Activated T-cell treated with anti-CD3 and anti-CD28 coated beads, Interleukin-2, amount 50 U/mL, for 1 hour (primary cell): ENCODE data around the gene MED25.
"Not testable (repeated sequence)": the region's sequence is repeated elsewhere in the genome, so short reads cannot be mapped to it uniquely, and the experiment has no call there.

Source experiments
- DNase-seq: peaks from one replicate; pipeline ENCODE4 v3.0.0-alpha.2; 2020

The MED25 gene

DNA sequence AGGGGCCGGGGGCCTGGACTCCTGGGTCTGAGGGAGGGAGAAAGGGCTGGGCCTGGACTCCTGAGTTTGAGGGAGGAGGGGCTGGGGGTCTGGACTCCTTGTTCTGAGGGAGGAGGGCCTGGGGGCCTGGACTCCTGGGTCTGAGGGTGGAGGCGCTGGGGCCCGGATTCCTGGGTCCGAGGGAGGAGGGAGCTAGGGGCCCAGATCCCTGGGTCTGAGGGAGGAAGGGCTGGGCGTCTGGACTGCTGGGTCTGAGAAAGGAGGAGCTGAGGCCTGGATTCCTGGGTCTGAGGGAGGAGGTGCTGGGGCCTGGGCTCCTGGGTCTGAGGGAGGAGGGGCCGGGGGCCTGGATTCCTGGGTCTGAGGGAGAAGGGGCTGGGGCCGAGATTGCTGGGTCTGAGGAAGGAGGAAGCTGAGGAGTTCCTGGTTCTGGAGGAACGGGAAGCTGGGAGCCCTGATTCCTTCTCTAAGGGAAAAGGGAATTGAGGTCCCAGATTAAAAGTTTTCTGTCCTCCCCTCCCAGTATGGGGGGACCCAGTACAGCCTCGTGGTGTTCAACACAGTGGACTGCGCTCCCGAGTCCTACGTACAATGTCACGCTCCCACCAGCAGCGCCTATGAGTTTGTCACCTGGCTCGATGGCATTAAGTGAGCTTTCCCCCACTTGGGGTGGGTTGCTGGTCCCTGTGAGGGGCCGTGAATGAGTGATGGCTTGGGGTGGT, 721 bp downstream of the MED25 start:
- DNase-seq: no peak

DNA sequence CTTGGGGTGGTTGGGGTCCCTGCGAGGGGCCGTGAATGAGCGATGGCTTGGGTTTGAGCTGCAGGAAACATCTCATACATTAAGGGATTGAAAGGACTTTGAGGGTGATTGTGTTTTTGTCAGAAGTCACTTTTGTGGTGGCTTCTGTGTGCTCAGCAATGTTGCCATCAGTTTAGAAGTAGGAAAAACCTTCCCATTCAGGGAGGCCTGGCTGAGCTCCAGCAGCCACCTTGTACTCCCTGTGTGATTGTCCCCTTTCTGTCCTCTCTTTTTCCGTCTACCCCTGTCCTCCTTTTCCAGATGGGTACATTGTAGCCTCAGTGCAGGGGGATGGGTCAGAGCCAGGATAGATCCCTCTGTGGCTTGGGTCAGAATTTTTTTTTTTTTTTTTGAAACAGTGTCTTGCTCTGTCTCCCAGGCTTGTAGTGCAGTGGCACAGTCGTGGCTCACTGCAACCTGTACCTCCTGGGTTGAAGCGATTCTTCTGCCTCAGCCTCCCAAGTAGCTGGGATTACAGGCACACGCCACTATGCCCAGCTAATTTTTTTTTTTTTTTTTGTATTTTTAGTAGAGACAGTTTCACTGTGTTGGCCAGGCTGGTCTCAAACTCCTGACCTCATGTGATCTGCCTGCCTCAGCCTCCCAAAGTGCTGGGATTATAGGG, 1.5 kb downstream of the MED25 start:
- not testable (repeated sequence) for DNase-seq

- no peak for DNase-seq
These were observed 2.0 kb downstream of the MED25 start for GRCh38 chr19:49820125-49820524.

GRCh38 chr19:49823472-49823871, 5.4 kb downstream of the MED25 start:
- DNase-seq: no peak

DNA sequence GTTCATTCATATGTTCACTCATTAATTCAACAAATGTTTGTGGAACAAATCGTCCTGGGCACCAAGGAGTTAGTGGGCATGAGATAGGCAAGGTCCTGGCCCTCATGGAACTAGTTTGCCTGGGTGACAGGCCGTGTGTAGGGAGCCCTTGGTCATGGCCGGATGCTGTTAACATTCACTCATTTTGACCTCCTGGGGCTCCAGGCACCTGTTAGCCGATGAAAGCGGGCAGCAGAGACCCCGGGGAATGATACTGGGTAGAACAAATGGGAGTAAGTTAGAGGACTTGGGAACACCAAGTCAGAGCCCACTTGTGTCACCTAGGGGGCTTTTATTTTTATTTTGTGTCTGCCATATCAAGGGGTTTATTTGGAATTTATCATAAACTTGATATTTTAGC, 6.6 kb downstream of the MED25 start:
- no peak for DNase-seq

DNA sequence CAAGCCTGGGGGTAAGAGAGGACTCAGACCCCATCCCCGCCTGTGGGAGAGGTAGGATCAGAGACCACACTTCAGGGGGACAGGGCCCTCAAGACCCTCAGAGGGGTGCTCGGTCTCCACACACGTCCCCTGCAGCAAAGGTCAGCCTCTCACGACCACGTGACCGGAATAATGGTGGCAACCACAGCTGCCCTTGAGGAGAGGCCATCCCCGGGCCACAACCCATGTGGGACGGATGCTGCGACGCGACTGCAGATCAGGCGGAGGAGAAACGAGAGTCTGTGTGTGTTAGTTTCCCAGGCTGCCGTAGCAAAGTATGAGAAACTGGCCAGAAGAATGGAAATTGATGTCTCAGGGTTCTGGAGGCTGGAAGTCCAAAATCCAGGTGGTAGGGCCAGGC, 8.9 kb downstream of the MED25 start:
- DNase-seq: no peak

- DNase-seq: no peak
These were observed 11.1 kb downstream of the MED25 start for GRCh38 chr19:49829200-49829599.

DNA sequence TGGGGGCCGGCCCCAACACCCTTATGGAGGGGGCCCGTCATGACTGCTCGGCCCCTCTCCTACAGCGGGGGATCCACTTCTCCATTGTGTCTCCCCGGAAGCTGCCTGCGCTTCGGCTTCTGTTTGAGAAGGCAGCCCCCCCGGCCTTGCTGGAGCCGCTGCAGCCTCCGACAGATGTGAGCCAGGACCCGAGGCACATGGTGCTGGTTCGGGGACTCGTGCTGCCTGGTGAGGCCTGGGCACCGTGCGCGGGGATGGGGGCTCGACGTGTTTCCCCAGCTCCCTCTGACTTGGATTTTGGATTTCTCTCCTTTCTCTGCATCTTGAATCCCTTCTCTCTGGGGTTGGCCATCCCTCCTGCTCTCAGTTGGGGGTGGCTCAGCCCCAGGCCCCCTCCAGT, 11.6 kb downstream of the MED25 start:
- DNase-seq: no peak

GRCh38 chr19:49830766-49831165, 12.7 kb downstream of the MED25 start:
- DNase-seq: no peak

- no peak for DNase-seq
These were observed 13.5 kb downstream of the MED25 start for GRCh38 chr19:49831592-49831991.

GRCh38 chr19:49832556-49832955, 14.5 kb downstream of the MED25 start:
- no peak for DNase-seq

DNA sequence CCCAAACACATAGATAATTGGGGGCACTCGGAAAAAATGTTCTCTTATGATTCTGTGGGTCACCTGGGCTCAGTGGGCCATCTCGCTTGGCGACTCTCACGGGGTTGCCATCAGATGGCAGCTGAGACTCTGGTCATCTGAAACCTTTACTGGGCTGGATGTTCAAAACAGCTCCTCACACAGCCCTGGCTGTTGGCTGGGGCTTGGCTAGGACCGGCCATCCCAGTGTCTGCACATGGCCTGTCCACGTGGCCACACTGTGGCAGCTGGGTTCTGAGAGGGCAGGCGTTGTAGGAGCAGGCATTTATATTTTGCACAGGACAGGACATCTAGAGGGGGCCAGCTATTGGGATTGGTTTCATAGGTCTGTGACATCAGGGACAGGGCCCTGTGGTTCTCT, 15.5 kb downstream of the MED25 start:
- no peak for DNase-seq

DNA sequence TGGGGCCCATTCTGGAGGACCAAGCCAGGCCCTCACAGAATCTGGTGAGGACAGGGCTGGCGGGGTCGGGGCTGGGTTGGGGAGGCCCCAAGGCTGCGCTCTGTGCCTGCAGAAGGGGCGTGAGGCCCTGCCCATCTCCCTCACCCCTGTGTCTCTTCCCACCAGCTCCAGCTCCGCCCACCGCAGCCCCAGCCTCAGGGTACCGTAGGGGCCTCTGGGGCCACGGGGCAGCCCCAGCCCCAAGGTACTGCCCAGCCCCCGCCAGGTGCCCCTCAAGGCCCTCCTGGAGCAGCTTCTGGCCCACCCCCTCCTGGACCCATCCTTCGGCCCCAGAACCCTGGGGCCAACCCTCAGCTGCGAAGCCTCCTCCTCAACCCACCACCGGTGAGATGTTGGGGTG, 17.5 kb downstream of the MED25 start:
- no peak for DNase-seq

- DNase-seq: no peak
These were observed 18.3 kb downstream of the MED25 start for GRCh38 chr19:49836176-49837008.

DNA sequence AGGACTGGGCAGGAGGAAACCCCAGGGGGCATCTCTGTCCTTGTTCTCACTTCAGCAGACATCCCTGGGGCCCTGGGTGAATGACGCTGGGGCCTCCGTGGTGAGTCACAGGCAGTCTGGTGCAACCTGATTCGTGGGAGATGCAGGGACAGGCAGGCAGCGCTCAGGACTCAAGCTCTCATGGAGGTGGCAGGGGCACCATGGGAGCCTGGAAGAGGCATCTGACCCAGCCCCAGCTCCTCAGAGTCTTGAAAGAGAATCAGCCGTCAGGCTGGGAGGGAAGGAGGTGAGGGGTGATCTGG, 18.9 kb downstream of the MED25 start:
- no peak for DNase-seq

DNA sequence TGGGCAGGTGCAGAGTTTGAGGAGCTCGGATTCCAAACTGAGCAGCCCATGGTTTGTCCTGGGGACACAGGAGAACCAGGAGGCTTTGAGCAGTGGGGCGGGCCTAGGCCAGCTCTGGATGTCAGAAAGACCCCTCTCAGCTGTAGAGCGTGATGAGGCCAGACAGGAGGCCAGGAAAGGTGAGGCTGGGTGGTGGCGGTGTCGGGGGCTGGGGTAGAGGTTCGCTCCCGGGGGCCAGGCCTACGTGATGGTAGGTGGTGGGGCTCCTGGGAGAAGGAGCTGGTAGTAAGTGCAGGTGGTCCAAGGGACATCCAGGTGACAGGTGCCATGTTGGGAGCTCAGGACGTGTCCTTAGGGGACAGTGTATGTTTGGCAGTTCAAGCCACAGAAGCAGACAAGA, 19.3 kb downstream of the MED25 start:
- DNase-seq: no peak

DNA sequence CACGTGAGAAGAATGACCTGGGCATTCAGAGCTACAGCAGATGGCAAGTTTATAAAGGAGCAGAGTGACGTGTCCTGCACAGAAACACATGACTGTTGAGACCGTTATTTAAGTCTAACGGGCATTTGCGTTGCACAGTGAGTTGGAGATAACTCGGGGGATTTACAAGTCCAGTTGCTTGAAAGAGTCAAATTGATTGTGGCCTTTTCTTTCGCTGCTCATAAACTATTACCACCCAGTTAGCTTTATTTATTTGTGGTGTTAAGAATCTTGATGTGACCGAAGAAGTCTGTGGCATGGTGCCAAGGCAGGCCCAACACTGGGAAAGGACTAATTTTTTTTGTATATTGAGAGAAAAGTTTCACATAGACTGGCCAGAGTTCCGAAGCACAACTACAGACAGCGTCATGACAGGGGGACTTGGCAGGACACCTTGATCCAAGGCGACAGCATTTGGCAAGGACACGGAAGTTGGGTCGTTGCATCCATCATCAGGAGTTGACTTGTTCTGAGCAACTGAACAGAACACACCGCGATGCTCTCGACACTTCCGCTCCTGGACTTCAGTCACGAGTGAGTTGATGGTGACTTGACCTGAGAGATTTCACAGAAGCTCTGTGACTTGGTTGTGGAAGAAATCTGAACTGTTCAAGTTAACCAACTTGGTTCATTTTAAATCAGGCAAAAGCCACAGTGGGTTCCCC, 20.9 kb downstream of the MED25 start:
- DNase-seq: no peak

DNA sequence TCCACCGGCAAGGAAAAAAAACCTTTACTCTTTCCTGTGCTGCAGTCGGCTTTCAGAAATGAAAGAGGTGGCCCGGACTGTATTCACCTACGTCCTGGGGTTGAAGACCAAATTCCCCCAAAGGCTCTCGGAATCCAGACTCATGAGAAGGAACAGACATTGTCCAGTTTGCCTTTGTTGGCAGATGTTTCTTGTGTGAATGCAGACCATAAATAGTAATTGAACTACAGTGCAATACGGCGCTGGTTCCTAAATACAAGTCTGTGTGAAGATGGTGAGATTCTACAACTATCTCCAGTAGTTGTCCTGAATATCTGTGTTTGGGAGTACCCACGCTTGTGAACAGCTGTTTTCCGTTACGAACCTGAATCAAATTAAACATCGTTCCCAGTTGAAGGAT, 21.6 kb downstream of the MED25 start:
- DNase-seq: no peak

DNA sequence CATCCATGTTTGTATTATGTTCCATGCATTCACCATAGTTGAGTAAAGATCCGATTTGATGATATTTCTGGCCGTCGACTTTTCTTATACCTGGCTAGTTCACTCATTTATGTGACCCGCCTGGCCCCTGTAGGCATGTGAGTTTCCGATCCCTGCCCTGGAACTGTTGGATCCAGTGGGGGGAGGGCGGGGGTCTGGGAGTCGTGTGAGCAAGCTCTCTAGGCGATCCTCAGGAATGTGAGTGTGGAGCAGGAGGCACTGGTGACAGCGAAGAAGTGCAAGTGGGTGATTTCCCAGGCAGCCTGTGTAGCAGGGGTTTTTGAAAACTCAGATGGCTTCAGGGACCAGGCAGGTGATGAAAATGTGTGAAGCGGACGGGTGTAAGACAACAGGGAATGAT, 22.2 kb downstream of the MED25 start:
- no peak for DNase-seq

- DNase-seq: no peak
These were observed 22.7 kb downstream of the MED25 start for GRCh38 chr19:49840736-49841249.

DNA sequence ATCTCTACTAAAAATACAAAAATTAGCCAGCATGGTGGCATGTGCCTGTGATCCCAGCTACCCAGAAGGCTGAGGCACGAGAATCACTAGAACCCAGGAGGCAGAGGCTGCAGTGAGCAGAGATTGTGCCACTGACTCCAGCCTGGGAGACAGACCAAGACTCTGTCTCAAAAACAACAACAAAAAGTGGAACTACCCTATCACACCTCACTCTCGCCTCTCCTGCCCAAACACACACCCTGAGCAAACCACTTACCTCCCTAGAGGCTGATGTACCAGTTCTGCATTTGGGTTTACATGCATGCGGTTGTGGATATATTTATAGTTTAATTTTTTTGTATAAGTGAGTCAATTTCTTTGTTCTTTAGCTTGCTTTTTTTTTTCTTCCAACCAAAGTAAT, 25.2 kb downstream of the MED25 start:
- DNase-seq: no peak

DNA sequence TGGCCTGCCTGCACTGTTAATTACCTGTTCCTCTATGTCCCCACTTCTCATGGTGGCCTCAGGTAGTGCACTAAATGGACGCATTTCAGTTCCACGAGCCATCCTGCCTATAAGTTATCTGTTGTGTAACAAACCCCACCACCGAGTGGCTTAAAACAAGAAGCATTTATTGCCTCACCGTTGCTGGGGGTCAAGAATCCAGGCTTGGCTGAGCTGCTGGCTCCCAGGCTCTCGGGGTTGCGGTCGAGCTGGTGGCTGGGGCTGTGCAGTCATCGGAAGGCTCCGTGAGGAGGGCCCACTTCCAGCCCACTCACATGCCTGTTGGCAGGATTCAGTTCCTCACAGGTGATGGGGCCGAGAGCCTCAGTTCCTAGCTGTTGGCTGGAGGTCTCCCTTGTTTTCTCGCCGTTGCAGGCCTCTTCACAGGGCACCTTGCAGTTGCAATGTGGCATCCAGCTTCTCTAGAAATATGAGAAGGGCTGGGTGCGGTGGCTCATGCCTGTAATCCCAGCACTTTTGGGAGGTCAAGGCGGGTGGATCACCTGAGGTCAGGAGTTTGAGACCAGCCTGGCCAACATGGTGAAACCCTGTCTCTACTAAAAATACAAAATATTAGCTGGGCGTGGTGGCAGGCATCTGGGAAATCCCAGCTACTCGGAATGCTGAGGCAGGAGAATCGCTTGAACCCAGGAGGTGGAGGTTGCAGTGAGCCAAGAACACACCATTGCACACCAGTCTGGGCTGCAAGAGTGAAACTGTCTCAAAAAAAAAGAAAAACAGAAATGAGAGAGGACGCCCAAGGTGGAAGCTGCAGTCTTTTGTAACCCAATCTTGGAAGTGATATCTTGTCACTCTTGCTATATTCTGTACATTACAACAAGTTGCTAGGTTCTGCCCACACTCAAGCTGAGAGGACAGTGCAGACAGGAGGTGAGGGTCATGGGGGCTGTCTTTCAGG, 26.3 kb downstream of the MED25 start:
- DNase-seq: no peak
